ENCODE results near the gene ACBD3. TPM values are rescaled to one million over a fixed set of nuclear protein-coding genes. Genes with fewer than 3 reads are reported as not detected.

ACBD3 gene
- total RNA-seq, 4 donors from 2014 or later: 33.5 to 95.8 (median 46.8) TPM

DNA sequence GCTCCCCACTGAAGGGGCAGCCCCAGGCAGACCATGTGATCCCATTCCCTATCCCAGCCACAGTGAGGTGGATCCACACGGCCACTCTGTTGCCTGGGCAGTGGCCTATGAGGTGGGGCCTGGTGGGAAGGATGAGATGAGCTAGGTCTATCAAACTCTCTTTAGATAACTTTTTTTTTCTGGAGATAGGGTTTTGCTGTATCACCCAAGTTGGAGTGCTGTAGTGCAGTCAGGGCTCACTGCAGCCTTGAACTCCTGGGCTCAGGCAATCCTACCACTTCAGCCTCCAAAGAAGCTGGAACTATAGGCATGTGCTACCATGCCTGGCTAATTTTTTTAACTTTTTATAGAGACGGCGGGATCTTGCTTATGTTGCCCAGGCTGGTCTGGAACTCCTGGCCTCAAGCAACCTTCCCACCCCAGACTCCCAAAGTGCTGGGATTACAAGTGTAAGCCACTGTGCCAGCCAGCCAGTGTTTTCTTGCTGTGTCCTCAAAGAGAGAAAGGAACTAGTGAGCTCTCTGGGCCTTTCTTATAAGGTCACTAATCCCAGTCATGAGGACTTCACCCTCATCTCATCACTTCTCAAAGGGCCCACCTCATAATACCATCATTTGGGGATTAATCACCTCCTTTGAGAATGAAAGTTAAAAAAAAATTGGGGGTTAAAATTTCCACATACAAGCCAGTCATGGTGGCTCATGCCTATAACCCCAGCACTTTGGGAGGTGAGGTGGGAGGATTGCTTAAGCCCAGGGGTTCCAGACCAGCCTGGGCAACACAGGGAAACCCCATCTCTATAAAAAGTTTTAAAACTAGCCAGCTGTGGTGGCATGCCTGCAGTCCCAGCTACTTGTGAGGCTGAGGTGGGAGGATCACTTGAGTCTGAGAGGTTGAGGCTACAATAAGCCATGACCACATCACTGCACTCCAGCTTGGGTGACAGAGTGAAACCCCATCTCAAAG is 87.4 kb downstream of the ACBD3 start:
- no peak for DNase-seq
- Histone ChIP-seq H3K27ac (no peak overlapping the region), H3K9me3 (no peaks in the 10 kb centered on the region), H3K36me3 (no peaks in the 10 kb centered on the region), H3K27me3 (no peaks in the 10 kb centered on the region), H3K4me3 (no peak overlapping the region), H3K4me1 (peaks cover 0 to 3% of the 10 kb centered on the region in 2 donors)
- TF ChIP-seq, protein P1, sequence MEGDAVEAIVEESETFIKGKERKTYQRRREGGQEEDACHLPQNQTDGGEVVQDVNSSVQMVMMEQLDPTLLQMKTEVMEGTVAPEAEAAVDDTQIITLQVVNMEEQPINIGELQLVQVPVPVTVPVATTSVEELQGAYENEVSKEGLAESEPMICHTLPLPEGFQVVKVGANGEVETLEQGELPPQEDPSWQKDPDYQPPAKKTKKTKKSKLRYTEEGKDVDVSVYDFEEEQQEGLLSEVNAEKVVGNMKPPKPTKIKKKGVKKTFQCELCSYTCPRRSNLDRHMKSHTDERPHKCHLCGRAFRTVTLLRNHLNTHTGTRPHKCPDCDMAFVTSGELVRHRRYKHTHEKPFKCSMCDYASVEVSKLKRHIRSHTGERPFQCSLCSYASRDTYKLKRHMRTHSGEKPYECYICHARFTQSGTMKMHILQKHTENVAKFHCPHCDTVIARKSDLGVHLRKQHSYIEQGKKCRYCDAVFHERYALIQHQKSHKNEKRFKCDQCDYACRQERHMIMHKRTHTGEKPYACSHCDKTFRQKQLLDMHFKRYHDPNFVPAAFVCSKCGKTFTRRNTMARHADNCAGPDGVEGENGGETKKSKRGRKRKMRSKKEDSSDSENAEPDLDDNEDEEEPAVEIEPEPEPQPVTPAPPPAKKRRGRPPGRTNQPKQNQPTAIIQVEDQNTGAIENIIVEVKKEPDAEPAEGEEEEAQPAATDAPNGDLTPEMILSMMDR (IDR thresholded peaks at IDR 0.05): no peak
- TF ChIP-seq POLR2A (IDR thresholded peaks at IDR 0.05): no peak
- intact Hi-C loops (cut with DNase I; ENCODE audit: low total_unique reads): no loop called here

DNA sequence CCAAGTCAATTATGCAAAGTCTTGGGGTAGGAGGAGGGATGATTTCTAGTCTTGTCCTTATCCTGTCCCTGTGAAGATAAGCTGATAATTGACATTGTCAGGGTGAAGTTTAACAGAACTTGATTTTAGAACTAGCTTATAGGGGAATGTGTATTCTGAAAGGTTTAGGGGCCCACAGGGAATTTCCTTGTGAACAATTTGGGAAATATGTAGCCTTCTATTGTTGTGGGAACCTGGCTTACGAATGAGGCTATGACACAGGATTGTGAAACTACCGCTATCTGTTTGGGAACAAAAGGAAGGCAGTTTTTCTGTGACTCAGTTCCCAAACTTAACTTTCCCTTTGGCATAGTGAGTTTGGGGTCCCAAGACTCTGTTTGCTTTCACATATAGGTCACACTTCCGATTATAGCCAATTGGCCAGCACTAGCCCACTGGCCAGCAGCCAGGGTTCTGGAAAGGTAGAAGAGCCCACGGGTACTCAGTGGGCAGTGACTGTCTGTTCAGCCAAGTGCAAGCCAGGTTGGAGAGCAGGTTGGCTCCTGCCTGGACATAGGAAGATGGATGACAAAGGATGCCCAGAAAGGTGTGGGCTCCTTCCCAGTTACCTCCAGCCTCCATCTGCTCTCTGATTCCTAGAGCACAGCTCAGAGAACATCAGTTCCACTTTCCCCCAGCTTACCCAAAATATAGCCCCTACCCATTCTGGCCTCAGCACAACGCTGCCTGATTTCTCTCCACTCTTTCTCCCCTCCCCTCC is 88.5 kb downstream of the ACBD3 start:
- intact Hi-C loops (cut with DNase I; ENCODE audit: low total_unique reads): no loop called here
- no peaks in the 10 kb centered on the region for H3K36me3 ChIP-seq
- H3K27me3 ChIP-seq: no peaks in the 10 kb centered on the region
- no peak overlapping the region for H3K27ac ChIP-seq
- TF ChIP-seq, protein P1 (IDR thresholded peaks at IDR 0.05): no peak
- no peak for TF ChIP-seq POLR2A (IDR thresholded peaks at IDR 0.05)
- no peak for DNase-seq
- no peaks in the 10 kb centered on the region for H3K9me3 ChIP-seq
- H3K4me3 ChIP-seq: no peak overlapping the region
- peaks cover 0 to 3% of the 10 kb centered on the region in 2 donors for H3K4me1 ChIP-seq

DNA sequence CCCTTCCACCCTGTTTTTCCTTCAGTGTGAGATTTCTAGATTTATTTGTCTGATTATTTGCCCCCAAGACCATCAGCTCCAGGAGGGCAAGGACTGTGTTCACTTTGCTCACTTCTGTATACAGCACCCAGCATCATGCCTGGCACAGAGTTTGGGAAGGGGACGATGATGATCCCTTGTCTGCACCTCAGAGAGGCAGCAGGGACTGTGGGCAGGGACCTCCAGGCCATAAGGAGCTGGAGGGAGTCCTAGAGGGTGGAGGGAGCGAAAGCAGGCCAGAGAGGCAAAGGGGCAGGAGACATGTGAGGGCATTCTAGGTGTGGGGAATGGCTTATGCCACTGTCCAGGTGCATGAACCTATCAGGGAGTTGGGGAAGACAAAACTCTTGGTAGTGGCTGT is 91.3 kb downstream of the ACBD3 start:
- TF ChIP-seq, protein P1 (IDR thresholded peaks at IDR 0.05): no peak
- TF ChIP-seq POLR2A (IDR thresholded peaks at IDR 0.05): no peak
- Histone ChIP-seq H3K27ac (no peak overlapping the region), H3K4me3 (no peak overlapping the region), H3K4me1 (peaks cover 0 to 3% of the 10 kb centered on the region in 2 donors), H3K36me3 (no peaks in the 10 kb centered on the region), H3K9me3 (no peaks in the 10 kb centered on the region), H3K27me3 (no peaks in the 10 kb centered on the region)
- DNase-seq: no peak
- intact Hi-C loops (cut with DNase I; ENCODE audit: low total_unique reads): no loop called here

Small RNAs within 50 kb of the gene (small RNA-seq; reads per million reads assigned to genes)
- gene AL512343.1: not detected

Other genes with a start within 250 kb of the ACBD3 start
- gene LEFTY2, start 245.5 kb downstream of the ACBD3 start, total RNA-seq: 10 to 100 TPM in 3 of 4 donors, 1 to 10 TPM in 1; 6.1 to 41.6 (median 29.5) TPM
- gene SDE2, start 187.4 kb downstream of the ACBD3 start, total RNA-seq: 10 to 100 TPM; 12.3 to 41.7 (median 17.2) TPM
- 100 to 1,000 TPM; 261 to 572 (median 348) TPM for gene H3-3A, start 124.0 kb downstream of the ACBD3 start, total RNA-seq
- gene MIXL1, start 36.9 kb upstream of the ACBD3 start, total RNA-seq: not detected
- gene LIN9, start 122.4 kb upstream of the ACBD3 start, total RNA-seq: 10 to 100 TPM in 1 of 4 donors, 1 to 10 TPM in 2, under 1 TPM in 1; 0.59 to 15.1 (median 3.9) TPM
- 100 to 1,000 TPM in 1 of 4 donors, 10 to 100 TPM in 3; 17.1 to 147 (median 33.8) TPM for gene PARP1, start 221.4 kb upstream of the ACBD3 start, total RNA-seq

Measured in uterus (tissue), 4 donors.